ENCODE results near the gene UBA6.

GRCh38 chr4:67638136-67638535 lies 62.8 kb downstream of the UBA6 start:
- TF ChIP-seq CTCF (conservative IDR thresholded peaks at IDR 0.05; ENCODE audit: low read length), result no peak
- TF ChIP-seq EZH2phosphoT487 (IDR thresholded peaks at IDR 0.05; ENCODE audit: borderline replicate concordance), result no peak
